ENCODE data around the gene RCSD1. TPM values are rescaled to one million over a fixed set of nuclear protein-coding genes. Genes with fewer than 3 reads are reported as not detected.

The RCSD1 gene
- total RNA-seq, 1 donor from 2014 or later = 18.4 TPM

GRCh38 chr1:167668108-167668507 is 38.1 kb downstream of the RCSD1 start:
- DNase-seq (ENCODE audit: low spot score) = no peak

GRCh38 chr1:167669209-167670124 is 39.4 kb downstream of the RCSD1 start:
- no peak for DNase-seq (ENCODE audit: low spot score)

- no peak for DNase-seq (ENCODE audit: low spot score)
Observed at GRCh38 chr1:167670563-167670962, 40.5 kb downstream of the RCSD1 start.

GRCh38 chr1:167671727-167672511 is 41.9 kb downstream of the RCSD1 start:
- DNase-seq (ENCODE audit: low spot score) = no peak

- DNase-seq (ENCODE audit: low spot score) = no peak
Observed at GRCh38 chr1:167672831-167673230, 42.8 kb downstream of the RCSD1 start.

GRCh38 chr1:167673265-167673664 is 43.2 kb downstream of the RCSD1 start:
- no peak for DNase-seq (ENCODE audit: low spot score)

- DNase-seq (ENCODE audit: low spot score) = no peak
Observed at GRCh38 chr1:167674156-167674555, 44.1 kb downstream of the RCSD1 start.

- no peak for DNase-seq (ENCODE audit: low spot score)
Observed at GRCh38 chr1:167675440-167675839, 45.4 kb downstream of the RCSD1 start.

- DNase-seq (ENCODE audit: low spot score) = no peak
Observed at GRCh38 chr1:167676205-167676915, 46.3 kb downstream of the RCSD1 start.

- no peak for DNase-seq (ENCODE audit: low spot score)
Observed at GRCh38 chr1:167676916-167677848, 47.1 kb downstream of the RCSD1 start.

GRCh38 chr1:167678422-167678821 is 48.4 kb downstream of the RCSD1 start:
- DNase-seq (ENCODE audit: low spot score) = no peak

- DNase-seq (ENCODE audit: low spot score) = no peak
Observed at GRCh38 chr1:167678838-167679237, 48.8 kb downstream of the RCSD1 start.

- DNase-seq (ENCODE audit: low spot score) = no peak
Observed at GRCh38 chr1:167679714-167680113, 49.7 kb downstream of the RCSD1 start.

GRCh38 chr1:167681024-167681423 is 51.0 kb downstream of the RCSD1 start:
- DNase-seq (ENCODE audit: low spot score) = no peak

- no peak for DNase-seq (ENCODE audit: low spot score)
Observed at GRCh38 chr1:167681451-167682098, 51.5 kb downstream of the RCSD1 start.

- DNase-seq (ENCODE audit: low spot score) = no peak
Observed at GRCh38 chr1:167683226-167683625, 53.2 kb downstream of the RCSD1 start.

GRCh38 chr1:167683641-167684502 is 53.8 kb downstream of the RCSD1 start:
- DNase-seq (ENCODE audit: low spot score) = no peak

GRCh38 chr1:167685844-167686243 is 55.8 kb downstream of the RCSD1 start:
- DNase-seq (ENCODE audit: low spot score) = no peak

GRCh38 chr1:167687919-167688519 is 58.0 kb downstream of the RCSD1 start:
- peak; percentile 85 for DNase-seq (ENCODE audit: low spot score)

All from mucosa of gallbladder (tissue), 1 donor.